Left ventricle myocardium inferior (tissue), 1 donor: ENCODE results near the gene SHB. TPM values are rescaled to one million over a fixed set of nuclear protein-coding genes. Genes with fewer than 3 reads are reported as not detected.
"Not testable (repeated sequence)": the region's sequence is repeated elsewhere in the genome, so short reads cannot be mapped to it uniquely, and the experiment has no call there.

Experiments
- DNase-seq: peaks from one replicate; pipeline ENCODE4 v3.0.0-alpha.2; 2020
- H3K27ac ChIP-seq: fragments of 200-600 bp; replicated peaks from 2 replicates; pipeline ENCODE4 v1.8.0; 2021
- H3K27me3 ChIP-seq: fragments of 200-600 bp; 2 replicates; pipeline ENCODE4 v1.8.0; 2021; ENCODE audit warnings: low read depth
- H3K36me3 ChIP-seq: fragments of 200-600 bp; 2 replicates; pipeline ENCODE4 v1.8.0; 2021
- H3K4me1 ChIP-seq: fragments of 200-600 bp; 2 replicates; pipeline ENCODE4 v1.8.0; 2021
- H3K4me3 ChIP-seq: fragments of 200-600 bp; 2 replicates; pipeline ENCODE4 v1.8.0; 2021; ENCODE audit warnings: mild to moderate bottlenecking, moderate library complexity
- H3K9me3 ChIP-seq: fragments of 200-600 bp; replicated peaks from 2 replicates; pipeline ENCODE4 v1.8.0; 2021
- intact Hi-C: fragments of 100-400 bp; cut with micrococcal nuclease; formaldehyde crosslinking; loops from one replicate; pipeline ENCODE4 v1.11.0; 2022
- total RNA-seq: library from RNA; stranded (reverse); fragmentation: NEBNext Ultra II Directional; extraction: Animal tissue kit (Norgen Biotek cat#: 25700); gene quantifications from one replicate; pipeline ENCODE4 v1.2.1, GENCODE V29; 2021
- TF ChIP-seq, protein P1 (sequence below): fragments of 200-600 bp; IDR thresholded peaks from 2 replicates; pipeline ENCODE4 v1.8.0; 2021; ENCODE audit warnings: antibody characterized with exemption, mild to moderate bottlenecking, borderline replicate concordance
- donor health status: DM: no; HTN: yes; CAD: no; lungs with severe emphysema.

Gene SHB
- total RNA-seq, 1 donor from 2014 or later: 19.4 TPM

DNA sequence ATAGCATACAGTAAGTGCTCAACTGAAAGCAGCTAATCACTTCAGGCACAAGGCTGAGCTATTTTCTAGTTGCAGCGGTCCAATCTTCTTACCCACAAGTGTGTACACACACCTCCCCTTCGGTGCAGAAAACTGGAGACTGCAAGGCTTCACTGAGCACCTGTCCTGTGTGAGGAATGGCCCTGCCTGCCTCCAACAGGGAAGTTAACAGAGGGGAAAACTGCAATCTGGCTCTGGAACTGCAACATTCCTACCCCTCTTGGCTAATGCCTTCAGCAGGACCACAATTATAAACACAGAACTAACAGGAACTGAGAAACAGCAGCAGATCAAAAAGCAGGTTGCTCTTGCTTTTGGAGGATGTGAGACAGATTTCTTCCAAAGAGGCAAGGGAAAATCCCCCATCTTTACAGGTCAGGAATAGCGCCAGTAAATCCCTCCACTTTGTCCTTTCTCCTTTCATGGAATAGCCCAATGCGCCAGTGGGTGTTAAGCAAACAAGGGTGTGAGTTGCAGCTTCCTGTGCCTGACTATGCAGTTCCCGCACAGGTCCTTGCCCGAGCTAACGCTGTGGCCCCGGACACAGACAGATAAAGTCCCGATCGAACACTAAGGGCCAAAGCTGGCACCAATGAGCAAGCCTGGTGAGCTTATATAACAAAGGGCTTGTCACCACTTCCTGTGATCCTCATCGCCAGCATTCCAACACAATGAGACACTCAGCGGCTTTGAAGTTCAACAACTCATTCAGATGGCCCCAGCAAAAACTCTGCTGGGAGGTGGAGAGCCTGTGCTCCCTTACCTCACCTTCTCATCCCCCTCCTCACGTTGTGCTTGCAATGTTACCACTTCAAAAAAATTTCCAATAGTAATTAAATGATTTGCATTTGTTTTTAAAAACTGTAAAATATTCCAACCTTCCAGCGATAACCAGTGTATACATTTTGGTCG is 21.5 kb downstream of the SHB start:
- Histone ChIP-seq H3K27ac (peak overlapping the region; percentile 89), H3K36me3 (no peaks in the 10 kb centered on the region), H3K9me3 (no peaks in the 10 kb centered on the region), H3K4me1 (peaks cover 81% of the 10 kb centered on the region), H3K4me3 (peak overlapping the region; percentile 42), H3K27me3 (no peaks in the 10 kb centered on the region)
- DNase-seq: peak; percentile 63
- intact Hi-C loops: no loop called here
- TF ChIP-seq, protein P1, sequence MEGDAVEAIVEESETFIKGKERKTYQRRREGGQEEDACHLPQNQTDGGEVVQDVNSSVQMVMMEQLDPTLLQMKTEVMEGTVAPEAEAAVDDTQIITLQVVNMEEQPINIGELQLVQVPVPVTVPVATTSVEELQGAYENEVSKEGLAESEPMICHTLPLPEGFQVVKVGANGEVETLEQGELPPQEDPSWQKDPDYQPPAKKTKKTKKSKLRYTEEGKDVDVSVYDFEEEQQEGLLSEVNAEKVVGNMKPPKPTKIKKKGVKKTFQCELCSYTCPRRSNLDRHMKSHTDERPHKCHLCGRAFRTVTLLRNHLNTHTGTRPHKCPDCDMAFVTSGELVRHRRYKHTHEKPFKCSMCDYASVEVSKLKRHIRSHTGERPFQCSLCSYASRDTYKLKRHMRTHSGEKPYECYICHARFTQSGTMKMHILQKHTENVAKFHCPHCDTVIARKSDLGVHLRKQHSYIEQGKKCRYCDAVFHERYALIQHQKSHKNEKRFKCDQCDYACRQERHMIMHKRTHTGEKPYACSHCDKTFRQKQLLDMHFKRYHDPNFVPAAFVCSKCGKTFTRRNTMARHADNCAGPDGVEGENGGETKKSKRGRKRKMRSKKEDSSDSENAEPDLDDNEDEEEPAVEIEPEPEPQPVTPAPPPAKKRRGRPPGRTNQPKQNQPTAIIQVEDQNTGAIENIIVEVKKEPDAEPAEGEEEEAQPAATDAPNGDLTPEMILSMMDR: no peak

DNA sequence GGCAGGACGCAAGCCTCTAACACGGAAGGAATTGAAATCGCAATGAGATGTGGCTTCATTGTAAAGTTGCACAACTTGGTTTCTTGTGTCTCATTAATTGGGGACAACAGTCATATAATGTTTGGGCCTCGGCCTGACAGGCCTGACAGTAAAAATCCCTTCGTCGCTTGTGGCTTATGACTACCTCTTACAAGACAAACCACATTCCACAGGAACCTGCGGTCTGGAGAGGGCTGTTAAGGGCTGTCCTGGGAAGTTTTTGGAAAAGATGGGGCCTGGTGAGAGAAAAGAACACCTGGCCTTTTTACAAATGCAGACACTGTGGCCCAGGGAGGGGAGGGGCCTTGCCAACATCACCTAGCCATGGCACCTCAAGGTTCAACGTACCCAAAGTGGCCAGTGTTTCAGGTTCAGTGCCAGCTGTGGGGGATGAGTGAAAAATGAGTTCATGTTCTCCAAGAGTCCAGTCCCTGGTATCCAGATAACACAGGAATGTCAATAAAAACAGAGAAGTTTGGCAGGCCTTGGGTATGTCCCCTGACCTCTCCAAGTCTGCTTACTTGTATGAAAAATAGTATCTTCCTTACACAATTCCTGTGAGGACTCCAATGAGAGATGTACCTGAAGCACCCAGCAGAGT is 22.2 kb downstream of the SHB start:
- H3K9me3 ChIP-seq: no peaks in the 10 kb centered on the region
- intact Hi-C loops: no loop called here
- peaks cover 81% of the 10 kb centered on the region for H3K4me1 ChIP-seq
- H3K27ac ChIP-seq: peak overlapping the region; percentile 89
- H3K27me3 ChIP-seq: no peaks in the 10 kb centered on the region
- H3K4me3 ChIP-seq: no peak overlapping the region
- no peak for DNase-seq
- TF ChIP-seq, protein P1: no peak
- no peaks in the 10 kb centered on the region for H3K36me3 ChIP-seq

DNA sequence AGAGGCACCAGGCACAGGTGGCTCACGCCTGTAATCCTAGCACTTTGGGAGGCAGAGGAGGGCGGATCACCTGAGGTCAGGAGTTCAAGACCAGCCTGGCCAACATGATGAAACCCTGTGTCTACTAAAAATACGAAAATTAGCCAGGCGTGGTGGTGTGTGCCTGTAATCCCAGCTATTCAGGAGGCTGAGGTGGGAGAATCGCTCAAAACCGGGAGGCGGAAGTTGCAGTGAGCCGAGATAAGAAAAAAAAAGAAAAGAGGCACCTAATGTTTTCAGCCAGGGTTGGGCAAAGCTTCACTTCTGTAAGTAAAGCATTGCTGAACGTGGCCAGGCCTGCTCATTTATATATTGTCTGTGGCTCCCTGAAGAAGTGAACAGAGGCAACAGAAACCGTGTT is 23.1 kb downstream of the SHB start:
- H3K27me3 ChIP-seq, DNase-seq, intact Hi-C loops, H3K27ac ChIP-seq, H3K9me3 ChIP-seq, H3K4me3 ChIP-seq, H3K36me3 ChIP-seq: not testable (repeated sequence)
- H3K4me1 ChIP-seq: peaks cover 81% of the 10 kb centered on the region

DNA sequence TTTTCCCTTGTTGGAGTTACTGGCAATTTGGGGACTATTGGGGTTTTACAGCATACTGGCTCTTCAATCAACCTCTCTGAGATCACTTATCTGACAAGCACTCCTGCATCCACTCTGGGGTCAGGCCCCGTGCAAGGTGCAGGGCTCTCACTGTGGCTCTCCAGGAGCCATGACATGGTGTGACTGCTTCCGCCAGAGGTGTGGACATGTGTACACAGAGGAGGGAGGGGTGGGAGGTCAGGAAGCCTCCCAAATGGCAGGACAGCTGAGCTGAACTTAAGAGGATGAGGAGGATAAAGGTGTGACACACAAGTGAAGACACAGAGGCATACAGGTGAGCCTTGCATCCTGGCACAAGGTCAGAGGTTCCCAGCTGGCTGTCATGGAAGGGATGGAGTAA is 24.3 kb downstream of the SHB start:
- TF ChIP-seq, protein P1: no peak
- Histone ChIP-seq H3K9me3 (no peaks in the 10 kb centered on the region), H3K27me3 (no peaks in the 10 kb centered on the region), H3K36me3 (no peaks in the 10 kb centered on the region), H3K4me3 (no peak overlapping the region), H3K27ac (peak overlapping the region; percentile 79), H3K4me1 (peaks cover 93% of the 10 kb centered on the region)
- no peak for DNase-seq
- intact Hi-C loops: no loop called here

DNA sequence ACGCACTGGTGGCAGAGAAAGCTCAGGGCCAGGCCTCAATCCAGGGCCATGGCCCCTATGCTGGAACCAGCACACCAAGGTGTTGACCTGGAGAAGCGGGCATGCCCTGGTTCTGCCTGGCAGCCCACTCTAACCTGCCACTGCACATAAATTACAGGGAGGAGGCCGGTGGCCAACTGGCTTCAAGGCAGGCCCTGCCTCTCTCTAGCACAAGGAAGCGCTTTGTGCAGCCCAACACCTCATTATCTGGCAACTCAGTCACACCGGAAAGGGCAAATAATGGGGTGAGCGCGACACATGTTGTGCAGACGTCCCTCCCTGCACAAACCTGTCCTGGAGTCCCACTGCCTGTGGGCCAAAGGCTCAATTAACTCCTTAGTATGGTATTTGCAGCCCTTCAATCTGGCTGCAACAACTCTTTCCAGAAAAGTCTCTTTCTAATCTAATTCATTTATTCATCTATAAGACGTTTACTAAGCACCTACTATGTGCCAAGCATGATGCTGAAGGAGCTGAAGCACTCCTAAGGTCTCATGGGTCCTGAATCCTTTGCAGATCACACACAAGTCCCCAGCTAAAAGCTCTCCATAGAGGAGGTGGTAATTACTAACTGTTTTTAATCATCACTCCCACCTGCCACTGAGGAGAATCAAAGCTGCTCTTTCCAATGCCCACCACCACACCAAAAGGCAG is 24.9 kb downstream of the SHB start:
- TF ChIP-seq, protein P1: no peak
- H3K36me3 ChIP-seq: no peaks in the 10 kb centered on the region
- no peaks in the 10 kb centered on the region for H3K27me3 ChIP-seq
- no peak for DNase-seq
- no peaks in the 10 kb centered on the region for H3K9me3 ChIP-seq
- peaks cover 93% of the 10 kb centered on the region for H3K4me1 ChIP-seq
- no peak overlapping the region for H3K4me3 ChIP-seq
- peak overlapping the region; percentile 79 for H3K27ac ChIP-seq
- intact Hi-C loops: no loop called here
